Kidney capillary endothelial cell (primary cell): ENCODE results near the gene CTNNA1.
"Not testable (repeated sequence)": the region's sequence is repeated elsewhere in the genome, so short reads cannot be mapped to it uniquely, and the experiment has no call there.

Source experiments
- DNase-seq: peaks from one replicate; pipeline ENCODE4 v3.0.0-alpha.2; 2018; ENCODE audit warnings: low spot score

The CTNNA1 gene

DNA sequence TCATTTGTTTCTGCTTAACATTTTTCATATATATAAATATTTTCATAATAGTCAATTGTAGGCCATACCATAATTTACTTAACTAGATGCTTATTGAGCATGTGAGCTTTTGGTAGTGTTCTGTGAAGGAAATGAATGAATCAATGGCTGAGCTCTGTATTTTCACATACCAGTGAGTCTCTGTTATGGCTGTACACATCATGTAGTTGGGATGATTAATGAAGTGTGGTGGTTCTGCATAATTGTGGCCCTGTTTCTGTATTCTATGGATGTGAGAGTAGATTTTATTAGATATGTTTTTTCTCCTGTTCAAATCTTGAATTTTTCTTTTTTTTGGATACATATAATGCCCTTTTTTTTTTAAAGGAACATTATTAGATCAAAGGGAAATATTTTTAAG is 56.2 kb downstream of the CTNNA1 start:
- no peak for DNase-seq

GRCh38 chr5:138810861-138811260 is 57.6 kb downstream of the CTNNA1 start:
- DNase-seq, result not testable (repeated sequence)

DNA sequence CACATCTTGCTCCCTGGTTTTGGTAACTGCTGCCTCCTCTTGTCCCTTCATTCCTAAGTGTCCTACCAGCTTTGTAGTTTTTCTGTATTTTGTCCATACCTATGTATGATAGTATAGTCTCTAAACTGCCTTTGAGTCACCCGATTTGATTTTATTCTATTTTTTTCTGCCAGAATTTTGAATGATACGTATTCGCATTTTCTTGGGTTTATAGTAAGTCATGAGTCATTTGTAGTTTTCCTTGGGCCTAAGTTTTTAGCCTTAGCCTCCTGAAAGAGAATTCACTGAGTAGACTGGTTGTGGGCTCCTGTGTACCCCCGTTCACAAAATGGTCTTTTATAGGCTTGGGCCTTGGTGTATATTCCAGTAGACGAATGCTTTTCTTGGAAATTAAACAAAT is 62.3 kb downstream of the CTNNA1 start:
- no peak for DNase-seq

DNA sequence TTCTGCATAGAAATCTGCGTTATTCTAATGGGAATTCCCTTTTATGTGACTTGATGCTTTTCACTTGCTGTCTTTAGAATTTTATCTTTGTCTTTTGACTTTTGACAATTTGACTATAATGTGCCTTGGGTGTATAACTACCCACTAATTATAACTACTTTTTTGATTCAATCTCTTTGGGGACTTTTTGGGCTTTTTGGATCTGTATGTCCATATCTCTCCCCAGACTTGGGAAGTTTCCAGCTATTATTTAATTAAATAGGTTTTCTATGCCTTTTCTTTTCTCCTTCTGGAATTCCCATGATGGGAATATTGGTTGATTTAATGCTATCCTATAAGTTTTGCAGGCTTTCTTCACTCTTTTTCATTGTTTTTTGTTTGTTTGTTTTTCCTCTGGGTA is 64.0 kb downstream of the CTNNA1 start:
- DNase-seq, result no peak

- no peak for DNase-seq
Measured at GRCh38 chr5:138819081-138819480, 65.9 kb downstream of the CTNNA1 start.

DNA sequence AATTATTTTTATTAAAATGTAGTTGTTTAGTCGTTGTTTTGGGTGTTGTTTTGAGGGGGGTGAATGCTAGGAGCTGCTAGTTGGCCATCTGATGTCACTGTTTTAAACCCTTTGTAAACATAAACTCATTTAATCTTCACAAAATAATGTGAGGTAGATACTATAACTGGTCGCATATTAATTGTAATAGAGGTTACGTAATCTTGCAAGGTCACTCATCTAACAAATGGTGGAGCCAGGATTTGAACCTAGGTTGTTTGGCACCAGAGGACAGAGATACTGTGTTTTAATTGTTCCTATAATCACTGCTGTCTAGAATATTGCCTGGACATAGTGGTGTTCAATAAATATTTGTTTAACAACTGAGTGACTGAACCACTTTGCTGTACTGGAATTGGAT is 67.5 kb downstream of the CTNNA1 start:
- no peak for DNase-seq

GRCh38 chr5:138824516-138824915 is 71.3 kb downstream of the CTNNA1 start:
- no peak for DNase-seq

DNA sequence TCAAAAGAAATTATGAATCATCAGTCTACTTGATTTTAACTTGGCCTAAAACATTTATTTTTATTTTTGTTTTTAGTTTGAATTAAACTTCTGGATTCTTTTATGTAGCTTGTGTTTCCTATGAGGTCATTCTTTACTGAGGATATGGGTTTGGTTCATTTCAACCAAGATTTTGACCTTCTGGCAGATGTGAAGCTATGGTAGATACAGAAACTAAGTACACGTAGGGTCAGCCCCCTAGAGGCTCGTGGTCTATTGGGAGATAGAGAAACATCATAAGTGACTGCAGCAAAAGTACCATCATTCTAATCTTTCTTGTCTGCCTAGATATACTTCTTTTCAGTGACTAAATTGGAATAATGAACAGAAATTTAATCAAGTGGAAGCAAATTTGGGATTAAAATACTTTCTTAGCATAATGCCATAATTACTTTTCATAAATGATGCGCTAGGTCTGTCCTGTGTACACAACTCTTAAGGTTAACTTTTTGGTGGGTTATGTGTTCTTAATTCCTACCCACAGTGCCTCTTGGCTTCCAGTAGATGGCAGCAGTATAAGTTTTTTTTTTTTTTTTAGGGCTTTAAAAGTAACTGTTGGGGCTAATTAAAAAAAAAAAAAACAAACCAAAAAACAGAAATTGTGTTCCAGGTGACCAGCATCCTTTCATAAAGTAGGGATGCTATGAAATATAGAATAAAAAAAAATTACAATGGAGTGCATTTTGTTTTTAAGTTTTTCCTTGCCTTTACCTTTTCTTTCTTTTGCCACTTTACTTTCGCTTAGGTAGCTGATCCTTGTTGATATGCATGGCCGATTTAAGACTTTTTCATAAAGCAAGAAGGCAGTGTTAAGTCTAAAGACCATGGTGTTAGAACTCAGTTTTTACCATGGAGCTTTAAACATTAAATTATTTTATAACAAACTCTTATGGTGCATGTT is 72.0 kb downstream of the CTNNA1 start:
- no peak for DNase-seq

DNA sequence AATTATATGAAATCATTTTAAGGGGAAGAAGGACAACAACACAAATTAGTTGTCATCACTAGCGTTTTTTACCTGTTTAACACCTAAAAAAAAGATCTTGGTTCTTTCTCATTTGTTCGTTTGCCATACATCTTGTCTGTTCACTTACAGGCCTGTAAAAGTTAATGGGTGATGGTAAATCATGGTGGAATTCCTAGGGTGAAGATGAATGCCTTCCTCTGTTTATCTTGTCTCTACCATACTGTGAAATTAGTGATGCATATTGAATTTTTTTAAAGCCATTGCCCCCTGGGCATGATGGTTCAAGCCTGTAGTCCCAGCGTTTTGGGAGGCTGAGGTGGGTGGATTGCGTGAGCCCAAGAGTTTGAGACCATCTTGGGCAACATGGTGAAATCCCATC is 75.3 kb downstream of the CTNNA1 start:
- no peak for DNase-seq

- DNase-seq, result no peak
Measured at GRCh38 chr5:138829341-138829740, 76.1 kb downstream of the CTNNA1 start.

GRCh38 chr5:138831703-138832102 is 78.5 kb downstream of the CTNNA1 start:
- no peak for DNase-seq

DNA sequence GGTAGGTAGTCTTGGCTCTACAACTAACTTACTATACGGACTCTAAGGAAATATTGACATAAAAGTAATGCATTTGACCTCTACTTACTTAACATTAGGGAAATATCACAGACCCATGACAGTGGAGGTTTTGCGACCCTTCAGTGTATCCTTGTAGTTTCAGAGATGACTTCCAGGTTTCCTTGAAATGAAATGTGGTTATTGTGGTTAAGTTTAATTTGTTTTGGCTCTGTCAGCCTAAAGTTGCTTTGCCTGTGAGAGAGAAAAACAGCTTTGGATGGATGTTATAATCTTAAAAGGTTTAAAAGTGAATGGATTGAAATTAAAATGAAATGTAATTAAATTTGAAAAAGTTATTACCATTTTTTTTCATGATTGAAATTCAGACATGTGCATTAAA is 79.0 kb downstream of the CTNNA1 start:
- no peak for DNase-seq

DNA sequence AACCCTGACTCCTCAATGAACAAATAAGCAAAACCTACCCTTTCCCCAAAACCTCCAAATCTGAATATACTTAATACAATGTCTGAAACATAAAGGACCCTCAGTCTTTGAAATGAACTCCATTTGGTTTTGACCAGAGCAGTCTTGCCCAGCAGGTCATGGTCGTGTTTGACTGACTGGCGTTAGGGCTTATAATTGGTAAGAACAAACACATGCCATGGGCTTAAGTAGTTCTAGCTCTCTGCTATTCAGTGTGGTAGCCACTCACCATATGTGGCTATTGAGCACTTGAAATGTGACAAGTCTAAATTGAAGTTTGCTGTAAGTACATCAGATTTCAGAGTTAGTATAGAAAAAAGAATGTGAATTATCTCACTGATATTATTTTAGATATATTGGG is 79.9 kb downstream of the CTNNA1 start:
- DNase-seq, result no peak

DNA sequence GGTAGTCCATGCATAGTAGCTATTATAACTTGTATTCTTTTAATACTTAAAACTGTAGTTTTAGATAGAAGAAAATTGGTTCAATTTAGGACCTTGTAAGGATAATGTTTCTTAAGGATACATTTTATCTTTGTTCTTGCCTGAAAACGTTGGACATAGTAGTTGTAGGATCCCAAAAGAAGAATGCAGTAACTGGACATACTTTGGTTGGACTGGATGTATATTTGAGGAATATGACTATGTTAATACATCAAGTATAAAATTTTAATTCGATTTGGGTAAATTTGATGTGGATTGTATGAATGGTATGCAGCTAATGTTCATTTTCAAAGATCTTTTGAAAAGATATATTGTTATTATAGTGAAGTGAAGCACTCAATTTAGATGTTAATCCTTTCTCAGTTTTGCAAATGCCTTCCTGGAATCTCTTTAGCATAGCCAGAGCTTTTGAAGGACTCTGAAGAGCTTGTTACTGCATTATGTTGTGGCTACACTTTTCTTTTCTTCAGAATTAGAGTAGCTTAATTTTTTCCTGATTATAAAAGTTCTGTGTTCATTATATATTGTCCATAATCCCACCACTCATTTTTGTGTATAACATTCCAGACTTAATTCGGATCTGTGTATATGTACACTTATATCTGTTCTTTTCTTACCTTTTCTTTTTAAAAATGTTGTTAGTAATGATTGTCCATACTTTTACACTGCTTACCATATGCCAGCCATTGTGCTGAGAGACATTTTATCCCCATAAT is 80.7 kb downstream of the CTNNA1 start:
- no peak for DNase-seq

DNA sequence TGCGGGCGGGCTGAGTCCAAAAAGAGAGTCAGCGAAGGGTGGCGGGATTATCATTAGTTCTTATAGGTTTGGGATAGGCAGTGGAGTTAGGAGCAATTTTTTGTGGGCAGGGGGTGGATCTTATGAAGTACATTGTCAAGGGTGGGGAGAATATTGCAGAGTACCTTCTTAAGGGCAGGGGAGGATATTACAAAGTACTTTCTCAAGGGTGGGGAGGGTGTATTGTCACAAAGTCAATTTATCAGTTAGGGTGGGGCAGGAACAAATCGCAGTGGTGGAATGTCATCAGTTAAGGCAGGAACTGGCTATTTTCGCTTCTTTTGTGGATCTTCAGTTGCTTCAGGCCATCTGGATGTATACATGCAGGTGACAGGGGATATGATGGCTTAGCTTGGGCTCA is 81.6 kb downstream of the CTNNA1 start:
- not testable (repeated sequence) for DNase-seq

- no peak for DNase-seq
Measured at GRCh38 chr5:138837160-138837559, 83.9 kb downstream of the CTNNA1 start.

- DNase-seq, result no peak
Measured at GRCh38 chr5:138840103-138840502, 86.9 kb downstream of the CTNNA1 start.

DNA sequence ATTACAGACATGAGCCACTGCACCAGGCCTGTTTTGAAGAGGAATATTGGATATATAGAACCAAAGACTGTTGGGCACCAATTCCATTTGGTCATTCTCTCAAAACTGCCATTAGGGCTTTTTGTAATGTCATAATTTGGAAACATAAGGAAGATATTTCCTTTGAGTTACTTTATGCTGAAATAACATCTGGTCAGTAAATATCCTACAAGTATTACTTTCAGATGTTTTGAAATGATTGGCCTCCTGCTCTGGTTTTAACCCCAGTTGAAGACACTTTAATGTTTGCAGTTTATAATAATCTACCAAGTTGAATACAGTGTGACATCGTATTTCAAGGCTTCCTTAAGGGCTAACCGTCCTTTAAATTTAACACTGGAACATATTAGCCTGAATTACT is 88.3 kb downstream of the CTNNA1 start:
- no peak for DNase-seq

DNA sequence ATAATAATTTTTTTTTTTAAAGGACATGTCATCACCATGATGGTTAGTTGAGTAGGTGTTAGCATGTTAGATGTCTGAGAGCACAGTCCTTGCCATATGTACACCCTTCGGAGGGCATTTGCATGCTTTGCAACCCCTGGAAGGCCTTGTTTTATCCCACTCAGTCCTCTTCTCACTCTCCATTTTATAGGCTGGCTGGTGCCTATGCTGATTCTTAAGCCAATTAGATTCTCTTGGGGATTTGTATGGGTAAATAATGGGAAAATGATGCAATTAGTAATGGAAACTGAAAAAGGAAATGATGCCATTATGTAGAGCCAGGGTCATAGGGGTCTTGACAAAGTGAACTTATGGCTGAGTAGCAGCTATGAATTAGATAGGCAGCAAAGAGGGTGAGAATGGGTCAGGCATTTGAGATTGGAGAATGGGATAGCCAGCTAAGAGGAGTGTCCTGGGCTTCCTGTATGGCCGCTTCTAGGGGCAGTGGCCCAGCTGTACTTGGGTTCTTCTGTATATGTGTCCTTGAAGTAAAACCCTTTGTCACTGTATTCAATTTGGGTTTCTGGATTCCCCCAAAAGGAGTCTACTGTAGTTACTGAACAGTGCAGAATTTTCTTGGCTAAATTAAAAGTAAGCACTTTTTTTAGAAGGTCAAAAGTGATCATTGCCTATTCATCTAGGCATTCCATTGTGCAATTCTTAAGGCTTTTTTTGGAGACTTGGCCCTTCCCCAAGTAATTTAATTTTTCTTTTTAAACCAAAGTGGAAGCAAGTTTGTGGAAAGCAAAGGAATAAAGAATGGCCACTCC is 90.3 kb downstream of the CTNNA1 start:
- DNase-seq, result no peak

GRCh38 chr5:138844125-138844461 is 90.9 kb downstream of the CTNNA1 start:
- DNase-seq, result no peak

DNA sequence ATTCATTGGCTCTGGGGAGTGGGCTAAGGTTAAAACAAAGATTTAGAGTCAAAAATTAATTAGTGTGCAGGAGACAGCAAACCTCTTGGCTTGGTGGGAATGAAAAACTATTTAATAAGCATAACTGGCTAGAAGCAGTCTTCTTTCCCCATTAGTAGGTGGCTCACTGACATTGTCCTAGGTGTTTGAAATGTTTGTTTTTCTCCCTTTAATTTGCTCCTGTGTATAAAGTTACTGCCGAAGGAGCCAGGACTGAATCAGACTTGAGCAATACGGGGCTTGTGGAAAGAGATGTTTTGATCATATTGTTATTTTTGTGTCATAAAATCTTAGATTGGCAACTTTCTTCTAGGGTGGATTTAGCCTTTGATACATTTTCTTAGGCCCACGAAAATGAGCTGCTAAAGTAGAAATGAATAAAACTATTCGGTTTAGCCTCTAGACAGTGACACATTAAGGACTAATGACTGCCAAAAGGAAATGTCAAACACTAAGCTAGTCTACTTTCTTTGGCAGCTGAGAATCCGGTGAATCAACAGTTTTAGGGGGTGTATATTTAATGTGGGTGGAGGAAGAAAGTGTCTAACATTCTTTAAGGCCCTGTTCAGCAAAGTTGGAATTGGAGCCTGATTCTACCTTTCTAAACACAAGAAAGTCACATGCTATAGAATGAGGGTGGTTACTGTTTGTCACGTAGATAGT is 91.7 kb downstream of the CTNNA1 start:
- peak; percentile 69 for DNase-seq

GRCh38 chr5:138849439-138849838 is 96.2 kb downstream of the CTNNA1 start:
- no peak for DNase-seq
